Stomach (tissue), 4 donors: ENCODE data around the gene ZNF749.

Experiments
- CTCF ChIP-seq, 7 experiments: fragments of 450-650 bp in 4 of 7; fragments of 200-600 bp in 3 of 7; sonication (generic) in 3 of 7; IDR thresholded peaks; one replicate each; pipeline ENCODE4 v1.5.1; 2016 to 2019; ENCODE audit warnings: antibody characterized with exemption in 7 of 7, control low read depth in 2 of 7, mild to moderate bottlenecking in 1 of 7
- EP300 ChIP-seq: sonication (generic); formaldehyde crosslinking; IDR thresholded peaks from one replicate; pipeline ENCODE4 v1.6.1; 2017; ENCODE audit warnings: antibody characterized with exemption
- POLR2A ChIP-seq, 4 donors: fragments of 450-650 bp; IDR thresholded peaks; one replicate each; pipeline ENCODE4 v1.6.1; 2016; ENCODE audit warnings: antibody characterized with exemption in 4 of 4, control low read depth in 2 of 4, mild to moderate bottlenecking in 1 of 4, moderate library complexity in 1 of 4
- POLR2AphosphoS5 ChIP-seq, 3 donors: sonication (generic); formaldehyde crosslinking; IDR thresholded peaks; one replicate each; pipeline ENCODE4 v1.6.1; 2016; ENCODE audit warnings: antibody characterized with exemption in 3 of 3

GRCh38 chr19:57389730-57390598 is 45.2 kb upstream of the ZNF749 start, which contains the start of gene ZNF548:
- peak in 2 of 7 experiments; percentile 10 to 41 for TF ChIP-seq CTCF (IDR thresholded peaks at IDR 0.05)
- peak; percentile 20 for TF ChIP-seq EP300
- peak; percentile 75 to 97 (median 92) for TF ChIP-seq POLR2AphosphoS5 (IDR thresholded peaks at IDR 0.05)
- TF ChIP-seq POLR2A (IDR thresholded peaks at IDR 0.05), result no peak
